Liver (tissue), 9 donors: ENCODE results near the gene GATA3. TPM values are rescaled to one million over a fixed set of nuclear protein-coding genes. Genes with fewer than 3 reads are reported as not detected.

ENCODE experiments used
- DNase-seq: peaks from one replicate; pipeline ENCODE4 v3.0.0-alpha.2; 2017; ENCODE audit warnings: low spot score
- H3K27ac ChIP-seq, 2 donors: one replicate each; pipeline ENCODE4 v1.7.0; 2013; ENCODE audit warnings: inconsistent platforms in 2 of 2, low read length in 2 of 2, control low read depth in 1 of 2, low read depth in 1 of 2, mild to moderate bottlenecking in 1 of 2
- H3K27me3 ChIP-seq, 4 donors: one replicate each; pipeline versions ENCODE4 v1.6.1 to v1.7.0; 2013; ENCODE audit warnings: low read length in 3 of 4, inconsistent platforms in 1 of 4, mild to moderate bottlenecking in 1 of 4, moderate library complexity in 1 of 4; ENCODE audit not compliant: control insufficient read depth in 4 of 4, insufficient read depth in 4 of 4
- H3K36me3 ChIP-seq, 4 donors: one replicate each; pipeline versions ENCODE4 v1.6.1 to v1.7.0; 2013; ENCODE audit warnings: low read length in 3 of 4, mild to moderate bottlenecking in 3 of 4, low read depth in 1 of 4, moderate library complexity in 1 of 4; ENCODE audit not compliant: control insufficient read depth in 4 of 4, insufficient read depth in 3 of 4
- H3K4me1 ChIP-seq, 4 donors: one replicate each; pipeline versions ENCODE4 v1.6.1 to v1.7.0; 2013; ENCODE audit warnings: low read length in 3 of 4, mild to moderate bottlenecking in 3 of 4, moderate library complexity in 1 of 4; ENCODE audit not compliant: control insufficient read depth in 4 of 4, insufficient read depth in 4 of 4
- H3K4me3 ChIP-seq, 3 donors: one replicate each; pipeline versions ENCODE4 v1.6.1 to v1.7.0; 2013; ENCODE audit warnings: low read length in 3 of 3, control low read depth in 1 of 3, low read depth in 1 of 3, mild to moderate bottlenecking in 1 of 3
- H3K9ac ChIP-seq, 2 donors: one replicate each; pipeline ENCODE4 v1.7.0; 2013; ENCODE audit warnings: low read length in 2 of 2, mild to moderate bottlenecking in 2 of 2, moderate library complexity in 2 of 2, control low read depth in 1 of 2, low read depth in 1 of 2
- H3K9me3 ChIP-seq, 4 donors: one replicate each; pipeline versions ENCODE4 v1.6.1 to v1.7.0; 2013; ENCODE audit warnings: low read length in 3 of 4; ENCODE audit not compliant: control insufficient read depth in 4 of 4
- EGR1 ChIP-seq, 2 donors: IDR thresholded peaks; 2 replicates each; pipeline ENCODE4 v1.6.1; 2016 to 2018; ENCODE audit warnings: antibody characterized with exemption in 2 of 2, low read depth in 2 of 2
- FOXA2 ChIP-seq: IDR thresholded peaks from 2 replicates; pipeline ENCODE4 v1.6.1; 2016; ENCODE audit warnings: antibody characterized with exemption
- GABPA ChIP-seq, 2 donors: IDR thresholded peaks in 1 of 2; conservative IDR thresholded peaks in 1 of 2; 2 replicates each; pipeline ENCODE4 v1.6.1; 2016; ENCODE audit warnings: antibody characterized with exemption in 2 of 2, mild to moderate bottlenecking in 1 of 2, moderate library complexity in 1 of 2
- HNF4A ChIP-seq, 2 donors: conservative IDR thresholded peaks; 2 replicates each; pipeline ENCODE4 v1.6.1; 2016; ENCODE audit warnings: antibody characterized with exemption in 2 of 2, mild to moderate bottlenecking in 2 of 2
- HNF4G ChIP-seq: IDR thresholded peaks from 2 replicates; pipeline ENCODE4 v1.6.1; 2016; ENCODE audit warnings: antibody characterized with exemption
- JUND ChIP-seq, 2 donors: IDR thresholded peaks; 2 replicates each; pipeline ENCODE4 v1.6.1; 2016; ENCODE audit warnings: antibody characterized with exemption in 2 of 2
- NR2F2 ChIP-seq: IDR thresholded peaks from 2 replicates; pipeline ENCODE4 v1.6.1; 2016; ENCODE audit warnings: antibody characterized with exemption
- RAD21 ChIP-seq, 2 donors: IDR thresholded peaks; 2 replicates each; pipeline ENCODE4 v1.6.1; 2016; ENCODE audit warnings: antibody characterized with exemption in 2 of 2, mild to moderate bottlenecking in 2 of 2
- RXRA ChIP-seq, 2 donors: IDR thresholded peaks; 2 replicates each; pipeline ENCODE4 v1.6.1; 2017 to 2018; ENCODE audit warnings: antibody characterized with exemption in 2 of 2, mild to moderate bottlenecking in 1 of 2
- SP1 ChIP-seq: IDR thresholded peaks from 2 replicates; pipeline ENCODE4 v1.6.1; 2018; ENCODE audit warnings: antibody characterized with exemption, mild to moderate bottlenecking
- TAF1 ChIP-seq: conservative IDR thresholded peaks from 2 replicates; pipeline ENCODE4 v1.6.1; 2016; ENCODE audit warnings: antibody characterized with exemption, mild to moderate bottlenecking
- YY1 ChIP-seq: IDR thresholded peaks from 2 replicates; pipeline ENCODE4 v1.6.1; 2016; ENCODE audit warnings: antibody characterized with exemption, mild to moderate bottlenecking
- WGBS: extraction: QIAGEN DNeasy Blood & Tissue Kit; methylation state at CpG from one replicate; pipeline ENCODE4 v1.1.7; 2013; 5-methylcytosine and 5-hydroxymethylcytosine counted together
- polyA plus RNA-seq, 2 donors: library from polyadenylated mRNA; stranded (reverse) in 1 of 2; unstranded in 1 of 2; fragments of 200-250 nt in 1 of 2; fragments of >200 nt in 1 of 2; fragmentation: Nextera tagmentation in 1 of 2; extraction: Ambion mirVana in 1 of 2; gene quantifications; one replicate each; pipeline versions ENCODE4 v1.2.1 to v1.2.3, GENCODE V29; 2013 to 2015
- total RNA-seq, 2 donors: library from RNA; depleted of rRNA; stranded (reverse); fragments of >200 nt; gene quantifications; one replicate each; pipeline ENCODE4 v1.2.3, GENCODE V29; 2014
- TF ChIP-seq, protein P1 (sequence below): IDR thresholded peaks from 2 replicates; pipeline ENCODE4 v1.6.1; 2016; ENCODE audit warnings: antibody characterized with exemption
- TF ChIP-seq, protein P2 (sequence below): fragments of 150-350 bp; IDR thresholded peaks from 2 replicates; pipeline ENCODE4 v1.5.1; 2017; ENCODE audit warnings: improper control_type of control experiment, low read depth, low read length; ENCODE audit not compliant: missing input control
- TF ChIP-seq, protein P3 (sequence below): IDR thresholded peaks from 2 replicates; pipeline ENCODE4 v1.6.1; 2016; ENCODE audit warnings: antibody characterized with exemption
- TF ChIP-seq, protein P4 (sequence below): IDR thresholded peaks from 2 replicates; pipeline ENCODE4 v1.6.1; 2016; ENCODE audit warnings: antibody characterized with exemption, mild to moderate bottlenecking
- TF ChIP-seq, protein P5 (sequence below): IDR thresholded peaks from 2 replicates; pipeline ENCODE4 v1.6.1; 2016; ENCODE audit warnings: antibody characterized with exemption
- donor health status: healthy.
- donor health status: healthy.
- donor health status: healthy.
- donor health status: healthy.
- donor health status: healthy.

GATA3 gene
- total and polyA plus RNA-seq, 4 donors = 0.08 to 0.51 (median 0.21) TPM

DNA sequence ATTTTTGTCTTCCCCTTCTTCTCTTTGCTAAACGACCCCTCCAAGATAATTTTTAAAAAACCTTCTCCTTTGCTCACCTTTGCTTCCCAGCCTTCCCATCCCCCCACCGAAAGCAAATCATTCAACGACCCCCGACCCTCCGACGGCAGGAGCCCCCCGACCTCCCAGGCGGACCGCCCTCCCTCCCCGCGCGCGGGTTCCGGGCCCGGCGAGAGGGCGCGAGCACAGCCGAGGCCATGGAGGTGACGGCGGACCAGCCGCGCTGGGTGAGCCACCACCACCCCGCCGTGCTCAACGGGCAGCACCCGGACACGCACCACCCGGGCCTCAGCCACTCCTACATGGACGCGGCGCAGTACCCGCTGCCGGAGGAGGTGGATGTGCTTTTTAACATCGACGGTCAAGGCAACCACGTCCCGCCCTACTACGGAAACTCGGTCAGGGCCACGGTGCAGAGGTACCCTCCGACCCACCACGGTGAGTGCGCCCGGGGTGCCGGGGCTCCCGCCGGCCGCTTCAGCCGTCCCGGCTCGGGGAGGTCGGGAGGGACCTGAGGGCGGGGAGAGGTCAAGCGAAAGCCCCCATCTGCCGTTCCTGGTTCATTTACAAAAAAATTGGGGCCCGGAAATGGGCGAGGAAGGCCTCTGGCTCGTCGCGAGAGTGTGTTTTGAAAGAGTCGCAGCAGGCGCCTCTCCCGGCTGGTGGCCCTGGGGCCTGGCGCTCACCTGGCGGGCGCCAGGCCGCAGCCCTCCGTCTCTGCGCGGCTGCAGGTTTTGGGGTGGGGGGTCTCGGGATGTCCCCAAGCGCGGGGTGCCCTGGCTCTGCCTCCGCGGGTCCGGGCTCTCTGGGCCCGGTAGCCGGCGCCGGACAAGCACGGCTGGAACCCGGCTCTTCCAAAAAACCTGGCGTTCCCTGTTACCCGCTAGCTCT, 1.2 kb downstream of the GATA3 start:
- Histone ChIP-seq H3K9me3 (no peaks in the 10 kb centered on the region), H3K27me3 (peaks cover 3 to 7% (median 5%) of the 10 kb centered on the region in 4 donors), H3K36me3 (no peaks in the 10 kb centered on the region), H3K4me1 (peaks cover 13 to 44% (median 22%) of the 10 kb centered on the region in 4 donors), H3K9ac (no peak overlapping the region), H3K27ac (peak overlapping the region; percentile 15 to 64), H3K4me3 (peak overlapping the region in 1 of 3 donors; percentile 58)
- no peak for DNase-seq
- TF ChIP-seq GABPA (IDR thresholded peaks at IDR 0.05 in 1 of 2, conservative IDR thresholded peaks at IDR 0.05 in 1 of 2) = no peak
- no peak for TF ChIP-seq HNF4G
- TF ChIP-seq FOXA2 = no peak
- no peak for TF ChIP-seq RXRA (IDR thresholded peaks at IDR 0.05)
- TF ChIP-seq, protein P1, sequence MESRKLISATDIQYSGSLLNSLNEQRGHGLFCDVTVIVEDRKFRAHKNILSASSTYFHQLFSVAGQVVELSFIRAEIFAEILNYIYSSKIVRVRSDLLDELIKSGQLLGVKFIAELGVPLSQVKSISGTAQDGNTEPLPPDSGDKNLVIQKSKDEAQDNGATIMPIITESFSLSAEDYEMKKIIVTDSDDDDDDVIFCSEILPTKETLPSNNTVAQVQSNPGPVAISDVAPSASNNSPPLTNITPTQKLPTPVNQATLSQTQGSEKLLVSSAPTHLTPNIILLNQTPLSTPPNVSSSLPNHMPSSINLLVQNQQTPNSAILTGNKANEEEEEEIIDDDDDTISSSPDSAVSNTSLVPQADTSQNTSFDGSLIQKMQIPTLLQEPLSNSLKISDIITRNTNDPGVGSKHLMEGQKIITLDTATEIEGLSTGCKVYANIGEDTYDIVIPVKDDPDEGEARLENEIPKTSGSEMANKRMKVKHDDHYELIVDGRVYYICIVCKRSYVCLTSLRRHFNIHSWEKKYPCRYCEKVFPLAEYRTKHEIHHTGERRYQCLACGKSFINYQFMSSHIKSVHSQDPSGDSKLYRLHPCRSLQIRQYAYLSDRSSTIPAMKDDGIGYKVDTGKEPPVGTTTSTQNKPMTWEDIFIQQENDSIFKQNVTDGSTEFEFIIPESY = no peak
- no peak for TF ChIP-seq JUND (IDR thresholded peaks at IDR 0.05)
- TF ChIP-seq HNF4A (conservative IDR thresholded peaks at IDR 0.05) = no peak
- TF ChIP-seq, protein P2, sequence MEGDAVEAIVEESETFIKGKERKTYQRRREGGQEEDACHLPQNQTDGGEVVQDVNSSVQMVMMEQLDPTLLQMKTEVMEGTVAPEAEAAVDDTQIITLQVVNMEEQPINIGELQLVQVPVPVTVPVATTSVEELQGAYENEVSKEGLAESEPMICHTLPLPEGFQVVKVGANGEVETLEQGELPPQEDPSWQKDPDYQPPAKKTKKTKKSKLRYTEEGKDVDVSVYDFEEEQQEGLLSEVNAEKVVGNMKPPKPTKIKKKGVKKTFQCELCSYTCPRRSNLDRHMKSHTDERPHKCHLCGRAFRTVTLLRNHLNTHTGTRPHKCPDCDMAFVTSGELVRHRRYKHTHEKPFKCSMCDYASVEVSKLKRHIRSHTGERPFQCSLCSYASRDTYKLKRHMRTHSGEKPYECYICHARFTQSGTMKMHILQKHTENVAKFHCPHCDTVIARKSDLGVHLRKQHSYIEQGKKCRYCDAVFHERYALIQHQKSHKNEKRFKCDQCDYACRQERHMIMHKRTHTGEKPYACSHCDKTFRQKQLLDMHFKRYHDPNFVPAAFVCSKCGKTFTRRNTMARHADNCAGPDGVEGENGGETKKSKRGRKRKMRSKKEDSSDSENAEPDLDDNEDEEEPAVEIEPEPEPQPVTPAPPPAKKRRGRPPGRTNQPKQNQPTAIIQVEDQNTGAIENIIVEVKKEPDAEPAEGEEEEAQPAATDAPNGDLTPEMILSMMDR = no peak
- TF ChIP-seq RAD21 (IDR thresholded peaks at IDR 0.05) = no peak
- TF ChIP-seq YY1 = no peak
- TF ChIP-seq, protein P3, sequence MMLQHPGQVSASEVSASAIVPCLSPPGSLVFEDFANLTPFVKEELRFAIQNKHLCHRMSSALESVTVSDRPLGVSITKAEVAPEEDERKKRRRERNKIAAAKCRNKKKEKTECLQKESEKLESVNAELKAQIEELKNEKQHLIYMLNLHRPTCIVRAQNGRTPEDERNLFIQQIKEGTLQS = no peak
- TF ChIP-seq, protein P4, sequence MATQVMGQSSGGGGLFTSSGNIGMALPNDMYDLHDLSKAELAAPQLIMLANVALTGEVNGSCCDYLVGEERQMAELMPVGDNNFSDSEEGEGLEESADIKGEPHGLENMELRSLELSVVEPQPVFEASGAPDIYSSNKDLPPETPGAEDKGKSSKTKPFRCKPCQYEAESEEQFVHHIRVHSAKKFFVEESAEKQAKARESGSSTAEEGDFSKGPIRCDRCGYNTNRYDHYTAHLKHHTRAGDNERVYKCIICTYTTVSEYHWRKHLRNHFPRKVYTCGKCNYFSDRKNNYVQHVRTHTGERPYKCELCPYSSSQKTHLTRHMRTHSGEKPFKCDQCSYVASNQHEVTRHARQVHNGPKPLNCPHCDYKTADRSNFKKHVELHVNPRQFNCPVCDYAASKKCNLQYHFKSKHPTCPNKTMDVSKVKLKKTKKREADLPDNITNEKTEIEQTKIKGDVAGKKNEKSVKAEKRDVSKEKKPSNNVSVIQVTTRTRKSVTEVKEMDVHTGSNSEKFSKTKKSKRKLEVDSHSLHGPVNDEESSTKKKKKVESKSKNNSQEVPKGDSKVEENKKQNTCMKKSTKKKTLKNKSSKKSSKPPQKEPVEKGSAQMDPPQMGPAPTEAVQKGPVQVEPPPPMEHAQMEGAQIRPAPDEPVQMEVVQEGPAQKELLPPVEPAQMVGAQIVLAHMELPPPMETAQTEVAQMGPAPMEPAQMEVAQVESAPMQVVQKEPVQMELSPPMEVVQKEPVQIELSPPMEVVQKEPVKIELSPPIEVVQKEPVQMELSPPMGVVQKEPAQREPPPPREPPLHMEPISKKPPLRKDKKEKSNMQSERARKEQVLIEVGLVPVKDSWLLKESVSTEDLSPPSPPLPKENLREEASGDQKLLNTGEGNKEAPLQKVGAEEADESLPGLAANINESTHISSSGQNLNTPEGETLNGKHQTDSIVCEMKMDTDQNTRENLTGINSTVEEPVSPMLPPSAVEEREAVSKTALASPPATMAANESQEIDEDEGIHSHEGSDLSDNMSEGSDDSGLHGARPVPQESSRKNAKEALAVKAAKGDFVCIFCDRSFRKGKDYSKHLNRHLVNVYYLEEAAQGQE = no peak
- TF ChIP-seq TAF1 = no peak
- TF ChIP-seq SP1 = no peak
- no peak for TF ChIP-seq EGR1 (IDR thresholded peaks at IDR 0.05; ENCODE audit: low read depth in 2 of 2)
- TF ChIP-seq NR2F2 = no peak
- TF ChIP-seq, protein P5, sequence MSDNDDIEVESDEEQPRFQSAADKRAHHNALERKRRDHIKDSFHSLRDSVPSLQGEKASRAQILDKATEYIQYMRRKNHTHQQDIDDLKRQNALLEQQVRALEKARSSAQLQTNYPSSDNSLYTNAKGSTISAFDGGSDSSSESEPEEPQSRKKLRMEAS = no peak
- 11% methylated on average over 85 of the region's 85 CpGs for WGBS
